Measurements from ENCODE around the gene REL. TPM values are rescaled to one million over a fixed set of nuclear protein-coding genes. Genes with fewer than 3 reads are reported as not detected.

REL gene
- total RNA-seq, 1 experiment from 2014 or later = 10.2 TPM

DNA sequence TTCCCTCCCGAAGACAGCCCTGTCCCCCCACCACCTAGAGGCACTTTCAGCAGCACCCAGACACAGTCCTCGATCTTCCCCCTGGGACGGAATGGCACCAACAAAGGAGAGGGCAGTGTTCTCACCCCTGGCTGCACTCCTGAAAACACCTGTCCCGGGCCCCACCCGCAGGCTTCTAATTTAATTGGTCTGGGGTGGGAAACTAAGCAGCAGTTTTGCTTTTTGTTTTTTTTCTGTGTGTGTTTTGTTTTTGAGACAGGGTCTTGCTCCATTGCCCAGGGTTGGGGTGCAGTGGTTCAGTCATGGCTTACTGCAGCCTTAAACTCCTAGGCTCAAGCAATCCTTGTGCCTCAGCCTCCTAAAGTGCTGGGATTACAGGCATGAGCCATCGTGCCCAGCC, 38.4 kb upstream of the REL start:
- no peak for TF ChIP-seq POLR2AphosphoS5 (IDR thresholded peaks at IDR 0.05; ENCODE audit: low read depth, low read length)
- TF ChIP-seq MAX (IDR thresholded peaks at IDR 0.05) = no peak
- TF ChIP-seq FOSL1 (IDR thresholded peaks at IDR 0.05; ENCODE audit: low read depth) = no peak
- TF ChIP-seq, protein P1, sequence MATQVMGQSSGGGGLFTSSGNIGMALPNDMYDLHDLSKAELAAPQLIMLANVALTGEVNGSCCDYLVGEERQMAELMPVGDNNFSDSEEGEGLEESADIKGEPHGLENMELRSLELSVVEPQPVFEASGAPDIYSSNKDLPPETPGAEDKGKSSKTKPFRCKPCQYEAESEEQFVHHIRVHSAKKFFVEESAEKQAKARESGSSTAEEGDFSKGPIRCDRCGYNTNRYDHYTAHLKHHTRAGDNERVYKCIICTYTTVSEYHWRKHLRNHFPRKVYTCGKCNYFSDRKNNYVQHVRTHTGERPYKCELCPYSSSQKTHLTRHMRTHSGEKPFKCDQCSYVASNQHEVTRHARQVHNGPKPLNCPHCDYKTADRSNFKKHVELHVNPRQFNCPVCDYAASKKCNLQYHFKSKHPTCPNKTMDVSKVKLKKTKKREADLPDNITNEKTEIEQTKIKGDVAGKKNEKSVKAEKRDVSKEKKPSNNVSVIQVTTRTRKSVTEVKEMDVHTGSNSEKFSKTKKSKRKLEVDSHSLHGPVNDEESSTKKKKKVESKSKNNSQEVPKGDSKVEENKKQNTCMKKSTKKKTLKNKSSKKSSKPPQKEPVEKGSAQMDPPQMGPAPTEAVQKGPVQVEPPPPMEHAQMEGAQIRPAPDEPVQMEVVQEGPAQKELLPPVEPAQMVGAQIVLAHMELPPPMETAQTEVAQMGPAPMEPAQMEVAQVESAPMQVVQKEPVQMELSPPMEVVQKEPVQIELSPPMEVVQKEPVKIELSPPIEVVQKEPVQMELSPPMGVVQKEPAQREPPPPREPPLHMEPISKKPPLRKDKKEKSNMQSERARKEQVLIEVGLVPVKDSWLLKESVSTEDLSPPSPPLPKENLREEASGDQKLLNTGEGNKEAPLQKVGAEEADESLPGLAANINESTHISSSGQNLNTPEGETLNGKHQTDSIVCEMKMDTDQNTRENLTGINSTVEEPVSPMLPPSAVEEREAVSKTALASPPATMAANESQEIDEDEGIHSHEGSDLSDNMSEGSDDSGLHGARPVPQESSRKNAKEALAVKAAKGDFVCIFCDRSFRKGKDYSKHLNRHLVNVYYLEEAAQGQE (IDR thresholded peaks at IDR 0.05; ENCODE audit: low read depth) = no peak
- no peak for TF ChIP-seq CEBPB (IDR thresholded peaks at IDR 0.05; ENCODE audit: low read depth)
- no peak for TF ChIP-seq POLR2A (IDR thresholded peaks at IDR 0.05; ENCODE audit: borderline replicate concordance, extremely low read depth, insufficient read depth, insufficient read length)
- no peak for TF ChIP-seq EZH2phosphoT487 (IDR thresholded peaks at IDR 0.05; ENCODE audit: borderline replicate concordance)
- TF ChIP-seq EZH2 (IDR thresholded peaks at IDR 0.05) = no peak
- no peak for TF ChIP-seq SRF (IDR thresholded peaks at IDR 0.05; ENCODE audit: low read depth)
- no peak for TF ChIP-seq TCF7L2 (IDR thresholded peaks at IDR 0.05; ENCODE audit: borderline replicate concordance, extremely low read depth, insufficient read depth, insufficient read length)
- no peak for TF ChIP-seq ZNF274 (IDR thresholded peaks at IDR 0.05; ENCODE audit: low read depth, low read length)
- TF ChIP-seq, protein P2, sequence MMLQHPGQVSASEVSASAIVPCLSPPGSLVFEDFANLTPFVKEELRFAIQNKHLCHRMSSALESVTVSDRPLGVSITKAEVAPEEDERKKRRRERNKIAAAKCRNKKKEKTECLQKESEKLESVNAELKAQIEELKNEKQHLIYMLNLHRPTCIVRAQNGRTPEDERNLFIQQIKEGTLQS (IDR thresholded peaks at IDR 0.05) = no peak
- TF ChIP-seq CTCF (IDR thresholded peaks at IDR 0.05 in 2 of 3, conservative IDR thresholded peaks at IDR 0.05 in 1 of 3; ENCODE audit: borderline replicate concordance in 1 of 3, insufficient read depth in 1 of 3, low read depth in 2 of 3, low read length in 2 of 3) = no peak
- no peak for TF ChIP-seq RAD21 (IDR thresholded peaks at IDR 0.05; ENCODE audit: low read depth)
- no peak for TF ChIP-seq EGR1 (IDR thresholded peaks at IDR 0.05; ENCODE audit: low read depth)
- TF ChIP-seq, protein P3, sequence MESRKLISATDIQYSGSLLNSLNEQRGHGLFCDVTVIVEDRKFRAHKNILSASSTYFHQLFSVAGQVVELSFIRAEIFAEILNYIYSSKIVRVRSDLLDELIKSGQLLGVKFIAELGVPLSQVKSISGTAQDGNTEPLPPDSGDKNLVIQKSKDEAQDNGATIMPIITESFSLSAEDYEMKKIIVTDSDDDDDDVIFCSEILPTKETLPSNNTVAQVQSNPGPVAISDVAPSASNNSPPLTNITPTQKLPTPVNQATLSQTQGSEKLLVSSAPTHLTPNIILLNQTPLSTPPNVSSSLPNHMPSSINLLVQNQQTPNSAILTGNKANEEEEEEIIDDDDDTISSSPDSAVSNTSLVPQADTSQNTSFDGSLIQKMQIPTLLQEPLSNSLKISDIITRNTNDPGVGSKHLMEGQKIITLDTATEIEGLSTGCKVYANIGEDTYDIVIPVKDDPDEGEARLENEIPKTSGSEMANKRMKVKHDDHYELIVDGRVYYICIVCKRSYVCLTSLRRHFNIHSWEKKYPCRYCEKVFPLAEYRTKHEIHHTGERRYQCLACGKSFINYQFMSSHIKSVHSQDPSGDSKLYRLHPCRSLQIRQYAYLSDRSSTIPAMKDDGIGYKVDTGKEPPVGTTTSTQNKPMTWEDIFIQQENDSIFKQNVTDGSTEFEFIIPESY (IDR thresholded peaks at IDR 0.05; ENCODE audit: extremely low read depth, insufficient replicate concordance, low read length) = no peak
- TF ChIP-seq JUND (IDR thresholded peaks at IDR 0.05) = no peak
- Histone ChIP-seq H3K4me1 (ENCODE audit: control insufficient read depth in 1 of 2, insufficient read depth in 2 of 2, low read length in 2 of 2) (no peaks in the 10 kb centered on the region), H3K9ac (ENCODE audit: low read length) (no peak overlapping the region), H3K27ac (ENCODE audit: low read depth, low read length) (no peak overlapping the region), H3K9me2 (ENCODE audit: insufficient read depth) (no peaks in the 10 kb centered on the region), H3K36me3 (ENCODE audit: control insufficient read depth in 1 of 2, insufficient read depth in 2 of 2, low read length in 2 of 2) (no peaks in the 10 kb centered on the region), H3K79me2 (ENCODE audit: insufficient read depth, low read length) (no peaks in the 10 kb centered on the region), H4K20me1 (ENCODE audit: insufficient read depth) (no peaks in the 10 kb centered on the region), H3K9me3 (ENCODE audit: control insufficient read depth in 1 of 2, insufficient read depth in 1 of 2, low read depth in 1 of 2, low read length in 2 of 2) (no peaks in the 10 kb centered on the region), H2AFZ (ENCODE audit: low read depth, low read length, poor library complexity, severe bottlenecking) (no peak overlapping the region), H3K27me3 (ENCODE audit: insufficient read depth, low read length) (no peaks in the 10 kb centered on the region), H3K4me3 (replicated peaks in 1 of 2; ENCODE audit: low read depth in 1 of 2, low read length in 2 of 2) (no peak overlapping the region), H3K4me2 (ENCODE audit: low read length) (no peak overlapping the region)
- DNase-seq (ENCODE audit: low read depth, low spot score) = no peak
- no TSS peak for BruUV-seq (replicated peaks)
- no peak for ATAC-seq
- CTCF ChIA-PET = no interaction called here
- RAD21 ChIA-PET (ENCODE audit: low non-redundant PET in 1 of 2, low total read pairs in 2 of 2, uncharacterized antibody in 2 of 2, unreplicated experiment in 2 of 2) = no interaction called here
- POLR2A ChIA-PET = no interaction called here
- intact Hi-C loops (cut with micrococcal nuclease) = no loop called here
